Gastrocnemius medialis (tissue), 4 donors: ENCODE data around the gene HRH2.

Experiments used
- POLR2A ChIP-seq, 2 donors: fragments of 450-650 bp; IDR thresholded peaks; one replicate each; pipeline ENCODE4 v1.6.1; 2017; ENCODE audit warnings: antibody characterized with exemption in 2 of 2, mild to moderate bottlenecking in 2 of 2, moderate library complexity in 2 of 2
- TF ChIP-seq, protein P1 (sequence below), 5 experiments: fragments of 450-650 bp in 3 of 5; fragments of 200-600 bp in 2 of 5; sonication (generic) in 2 of 5; IDR thresholded peaks in 4 of 5; conservative IDR thresholded peaks in 1 of 5; 1 replicate in 4 of 5; 2 replicates in 1 of 5; pipeline ENCODE4 v1.5.1; 2016 to 2019; ENCODE audit warnings: antibody characterized with exemption in 5 of 5, mild to moderate bottlenecking in 3 of 5, moderate library complexity in 3 of 5

DNA sequence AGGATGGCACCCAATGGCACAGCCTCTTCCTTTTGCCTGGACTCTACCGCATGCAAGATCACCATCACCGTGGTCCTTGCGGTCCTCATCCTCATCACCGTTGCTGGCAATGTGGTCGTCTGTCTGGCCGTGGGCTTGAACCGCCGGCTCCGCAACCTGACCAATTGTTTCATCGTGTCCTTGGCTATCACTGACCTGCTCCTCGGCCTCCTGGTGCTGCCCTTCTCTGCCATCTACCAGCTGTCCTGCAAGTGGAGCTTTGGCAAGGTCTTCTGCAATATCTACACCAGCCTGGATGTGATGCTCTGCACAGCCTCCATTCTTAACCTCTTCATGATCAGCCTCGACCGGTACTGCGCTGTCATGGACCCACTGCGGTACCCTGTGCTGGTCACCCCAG is 25.4 kb downstream of the HRH2 start:
- TF ChIP-seq, protein P1, sequence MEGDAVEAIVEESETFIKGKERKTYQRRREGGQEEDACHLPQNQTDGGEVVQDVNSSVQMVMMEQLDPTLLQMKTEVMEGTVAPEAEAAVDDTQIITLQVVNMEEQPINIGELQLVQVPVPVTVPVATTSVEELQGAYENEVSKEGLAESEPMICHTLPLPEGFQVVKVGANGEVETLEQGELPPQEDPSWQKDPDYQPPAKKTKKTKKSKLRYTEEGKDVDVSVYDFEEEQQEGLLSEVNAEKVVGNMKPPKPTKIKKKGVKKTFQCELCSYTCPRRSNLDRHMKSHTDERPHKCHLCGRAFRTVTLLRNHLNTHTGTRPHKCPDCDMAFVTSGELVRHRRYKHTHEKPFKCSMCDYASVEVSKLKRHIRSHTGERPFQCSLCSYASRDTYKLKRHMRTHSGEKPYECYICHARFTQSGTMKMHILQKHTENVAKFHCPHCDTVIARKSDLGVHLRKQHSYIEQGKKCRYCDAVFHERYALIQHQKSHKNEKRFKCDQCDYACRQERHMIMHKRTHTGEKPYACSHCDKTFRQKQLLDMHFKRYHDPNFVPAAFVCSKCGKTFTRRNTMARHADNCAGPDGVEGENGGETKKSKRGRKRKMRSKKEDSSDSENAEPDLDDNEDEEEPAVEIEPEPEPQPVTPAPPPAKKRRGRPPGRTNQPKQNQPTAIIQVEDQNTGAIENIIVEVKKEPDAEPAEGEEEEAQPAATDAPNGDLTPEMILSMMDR (IDR thresholded peaks at IDR 0.05 in 4 of 5, conservative IDR thresholded peaks at IDR 0.05 in 1 of 5): no peak
- TF ChIP-seq POLR2A (IDR thresholded peaks at IDR 0.05): no peak
